ENCODE measurements around the gene DCLRE1B.

Gene DCLRE1B

GRCh38 chr1:113935970-113936369 is 30.8 kb downstream of the DCLRE1B start:
- in situ Hi-C loops (cut with MboI; ENCODE audit: low sequenced_read_pairs, unreplicated experiment) = no loop called here
- TF ChIP-seq, protein P1, sequence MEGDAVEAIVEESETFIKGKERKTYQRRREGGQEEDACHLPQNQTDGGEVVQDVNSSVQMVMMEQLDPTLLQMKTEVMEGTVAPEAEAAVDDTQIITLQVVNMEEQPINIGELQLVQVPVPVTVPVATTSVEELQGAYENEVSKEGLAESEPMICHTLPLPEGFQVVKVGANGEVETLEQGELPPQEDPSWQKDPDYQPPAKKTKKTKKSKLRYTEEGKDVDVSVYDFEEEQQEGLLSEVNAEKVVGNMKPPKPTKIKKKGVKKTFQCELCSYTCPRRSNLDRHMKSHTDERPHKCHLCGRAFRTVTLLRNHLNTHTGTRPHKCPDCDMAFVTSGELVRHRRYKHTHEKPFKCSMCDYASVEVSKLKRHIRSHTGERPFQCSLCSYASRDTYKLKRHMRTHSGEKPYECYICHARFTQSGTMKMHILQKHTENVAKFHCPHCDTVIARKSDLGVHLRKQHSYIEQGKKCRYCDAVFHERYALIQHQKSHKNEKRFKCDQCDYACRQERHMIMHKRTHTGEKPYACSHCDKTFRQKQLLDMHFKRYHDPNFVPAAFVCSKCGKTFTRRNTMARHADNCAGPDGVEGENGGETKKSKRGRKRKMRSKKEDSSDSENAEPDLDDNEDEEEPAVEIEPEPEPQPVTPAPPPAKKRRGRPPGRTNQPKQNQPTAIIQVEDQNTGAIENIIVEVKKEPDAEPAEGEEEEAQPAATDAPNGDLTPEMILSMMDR (IDR thresholded peaks at IDR 0.05; ENCODE audit: borderline replicate concordance, control extremely low read depth, extremely low read depth, insufficient read depth, missing control alignments) = no peak
- DNase-seq (ENCODE audit: low spot score) = no peak

DNA sequence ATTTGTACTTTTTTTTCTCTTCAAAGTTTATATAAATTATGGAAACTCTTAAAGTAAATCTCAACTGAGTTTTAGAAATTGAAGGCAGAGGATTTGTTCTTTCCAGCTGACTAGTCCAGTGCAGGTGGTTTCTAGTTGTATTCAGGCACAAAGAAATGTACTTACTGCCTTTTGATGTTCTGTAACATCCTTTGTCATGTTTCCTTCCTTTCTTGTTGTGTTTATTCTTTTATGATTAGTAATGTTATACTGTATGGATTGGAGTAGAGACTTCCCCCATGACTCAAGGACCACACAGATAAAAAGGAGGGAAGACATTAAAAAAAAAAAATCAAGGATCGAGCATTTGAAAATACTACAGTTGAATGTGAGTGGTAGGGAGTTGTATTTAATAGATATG is 32.0 kb downstream of the DCLRE1B start:
- TF ChIP-seq, protein P1 (IDR thresholded peaks at IDR 0.05; ENCODE audit: borderline replicate concordance, control extremely low read depth, extremely low read depth, insufficient read depth, missing control alignments) = no peak
- no peak for DNase-seq (ENCODE audit: low spot score)
- in situ Hi-C loops (cut with MboI; ENCODE audit: low sequenced_read_pairs, unreplicated experiment) = no loop called here

- TF ChIP-seq, protein P1 (IDR thresholded peaks at IDR 0.05; ENCODE audit: borderline replicate concordance, control extremely low read depth, extremely low read depth, insufficient read depth, missing control alignments) = no peak
- in situ Hi-C loops (cut with MboI; ENCODE audit: low sequenced_read_pairs, unreplicated experiment) = no loop called here
- no peak for DNase-seq (ENCODE audit: low spot score)
Measured at GRCh38 chr1:113938192-113938591, 33.1 kb downstream of the DCLRE1B start.

DNA sequence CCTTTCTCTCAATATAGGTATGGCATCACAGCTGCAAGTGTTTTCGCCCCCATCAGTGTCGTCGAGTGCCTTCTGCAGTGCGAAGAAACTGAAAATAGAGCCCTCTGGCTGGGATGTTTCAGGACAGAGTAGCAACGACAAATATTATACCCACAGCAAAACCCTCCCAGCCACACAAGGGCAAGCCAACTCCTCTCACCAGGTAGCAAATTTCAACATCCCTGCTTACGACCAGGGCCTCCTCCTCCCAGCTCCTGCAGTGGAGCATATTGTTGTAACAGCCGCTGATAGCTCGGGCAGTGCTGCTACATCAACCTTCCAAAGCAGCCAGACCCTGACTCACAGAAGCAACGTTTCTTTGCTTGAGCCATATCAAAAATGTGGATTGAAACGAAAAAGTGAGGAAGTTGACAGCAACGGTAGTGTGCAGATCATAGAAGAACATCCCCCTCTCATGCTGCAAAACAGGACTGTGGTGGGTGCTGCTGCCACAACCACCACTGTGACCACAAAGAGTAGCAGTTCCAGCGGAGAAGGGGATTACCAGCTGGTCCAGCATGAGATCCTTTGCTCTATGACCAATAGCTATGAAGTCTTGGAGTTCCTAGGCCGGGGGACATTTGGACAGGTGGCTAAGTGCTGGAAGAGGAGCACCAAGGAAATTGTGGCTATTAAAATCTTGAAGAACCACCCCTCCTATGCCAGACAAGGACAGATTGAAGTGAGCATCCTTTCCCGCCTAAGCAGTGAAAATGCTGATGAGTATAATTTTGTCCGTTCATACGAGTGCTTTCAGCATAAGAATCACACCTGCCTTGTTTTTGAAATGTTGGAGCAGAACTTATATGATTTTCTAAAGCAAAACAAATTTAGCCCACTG is 35.5 kb downstream of the DCLRE1B start:
- DNase-seq (ENCODE audit: low spot score) = no peak
- in situ Hi-C loops (cut with MboI; ENCODE audit: low sequenced_read_pairs, unreplicated experiment) = no loop called here
- TF ChIP-seq, protein P1 (IDR thresholded peaks at IDR 0.05; ENCODE audit: borderline replicate concordance, control extremely low read depth, extremely low read depth, insufficient read depth, missing control alignments) = no peak

GRCh38 chr1:113941245-113941559 is 36.1 kb downstream of the DCLRE1B start:
- no peak for DNase-seq (ENCODE audit: low spot score)
- TF ChIP-seq, protein P1 (IDR thresholded peaks at IDR 0.05; ENCODE audit: borderline replicate concordance, control extremely low read depth, extremely low read depth, insufficient read depth, missing control alignments) = no peak
- in situ Hi-C loops (cut with MboI; ENCODE audit: low sequenced_read_pairs, unreplicated experiment) = no loop called here

GRCh38 chr1:113942527-113942926 is 37.4 kb downstream of the DCLRE1B start:
- in situ Hi-C loops (cut with MboI; ENCODE audit: low sequenced_read_pairs, unreplicated experiment) = no loop called here
- DNase-seq (ENCODE audit: low spot score) = no peak
- TF ChIP-seq, protein P1 (IDR thresholded peaks at IDR 0.05; ENCODE audit: borderline replicate concordance, control extremely low read depth, extremely low read depth, insufficient read depth, missing control alignments) = no peak

Measured in GM13976 (cell line).